ENCODE measurements around the gene RBFOX2. TPM values are rescaled to one million over a fixed set of nuclear protein-coding genes. Genes with fewer than 3 reads are reported as not detected.

Gene RBFOX2
- total RNA-seq, 1 experiment from 2014 or later, result 61.5 TPM

DNA sequence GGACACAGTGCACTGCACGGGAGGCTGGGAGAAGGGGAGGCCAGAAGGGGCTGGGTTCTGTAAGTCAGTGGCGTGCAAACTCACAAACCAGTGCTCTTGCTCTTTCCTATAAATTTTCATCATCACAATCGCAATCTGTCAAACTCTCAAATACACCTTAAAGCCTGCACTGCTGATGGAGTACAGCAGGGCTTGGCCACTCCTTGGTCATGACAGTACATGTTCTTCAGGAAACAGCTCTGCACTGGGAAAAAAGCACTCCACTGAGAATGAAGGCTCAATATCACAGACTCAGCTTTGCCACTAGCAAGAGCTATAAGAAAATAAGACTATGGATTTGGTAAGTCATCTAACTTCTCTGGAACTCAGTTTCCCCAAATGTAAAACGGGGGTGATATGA, 111.0 kb downstream of the RBFOX2 start:
- in situ Hi-C loops (cut with HindIII; ENCODE audit: low pct_unique_long_range_greater_than_20kb, low sequenced_read_pairs), result no loop called here
- no peak for DNase-seq (ENCODE audit: low read depth)

GRCh38 chr22:35915477-35916013, 113.1 kb downstream of the RBFOX2 start:
- no peak for DNase-seq (ENCODE audit: low read depth)
- in situ Hi-C loops (cut with HindIII; ENCODE audit: low pct_unique_long_range_greater_than_20kb, low sequenced_read_pairs), result no loop called here

DNA sequence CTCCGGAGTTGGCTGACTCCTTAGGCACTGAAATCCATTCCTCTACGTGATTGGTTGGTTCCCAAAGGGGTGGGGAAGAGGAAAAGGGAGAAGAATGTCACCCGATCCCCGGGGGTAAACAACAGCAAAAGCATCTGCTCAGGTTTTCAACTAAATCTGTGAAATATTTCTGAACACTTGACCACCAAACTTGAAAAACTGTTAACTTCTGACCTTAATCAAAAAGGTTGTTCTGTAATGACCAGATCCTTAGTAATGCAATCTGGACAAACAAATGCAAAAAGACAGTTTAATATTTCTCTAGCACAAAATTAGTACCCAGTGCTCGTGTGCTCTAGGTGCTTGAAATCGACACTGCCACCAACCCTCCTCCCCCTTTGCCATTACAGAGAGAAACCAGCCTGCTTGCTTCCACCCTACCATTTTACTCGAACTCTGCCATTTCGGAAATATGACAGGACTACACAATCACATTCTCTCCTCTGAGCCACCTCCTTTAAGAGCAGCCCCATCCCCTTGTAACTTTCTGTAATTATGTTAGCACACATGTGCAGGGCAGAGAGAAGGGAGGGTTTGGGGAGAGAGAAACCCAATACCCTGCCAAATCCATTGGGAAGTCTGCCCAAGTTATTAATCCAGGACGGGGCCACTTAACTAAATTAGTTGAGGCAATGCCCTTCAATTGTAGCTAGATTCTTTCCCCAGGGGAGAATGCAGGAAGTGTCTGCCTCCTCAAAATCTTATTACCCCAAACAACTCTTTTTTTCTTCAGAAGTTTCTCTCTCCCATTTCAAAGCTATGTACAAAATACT, 113.8 kb downstream of the RBFOX2 start:
- in situ Hi-C loops (cut with HindIII; ENCODE audit: low pct_unique_long_range_greater_than_20kb, low sequenced_read_pairs), result no loop called here
- DNase-seq (ENCODE audit: low read depth), result peak; percentile 85

- in situ Hi-C loops (cut with HindIII; ENCODE audit: low pct_unique_long_range_greater_than_20kb, low sequenced_read_pairs), result no loop called here
- DNase-seq (ENCODE audit: low read depth), result no peak
These were observed 114.3 kb downstream of the RBFOX2 start for GRCh38 chr22:35914357-35914664.

- DNase-seq (ENCODE audit: low read depth), result no peak
- in situ Hi-C loops (cut with HindIII; ENCODE audit: low pct_unique_long_range_greater_than_20kb, low sequenced_read_pairs), result no loop called here
These were observed 114.7 kb downstream of the RBFOX2 start for GRCh38 chr22:35913925-35914324.

DNA sequence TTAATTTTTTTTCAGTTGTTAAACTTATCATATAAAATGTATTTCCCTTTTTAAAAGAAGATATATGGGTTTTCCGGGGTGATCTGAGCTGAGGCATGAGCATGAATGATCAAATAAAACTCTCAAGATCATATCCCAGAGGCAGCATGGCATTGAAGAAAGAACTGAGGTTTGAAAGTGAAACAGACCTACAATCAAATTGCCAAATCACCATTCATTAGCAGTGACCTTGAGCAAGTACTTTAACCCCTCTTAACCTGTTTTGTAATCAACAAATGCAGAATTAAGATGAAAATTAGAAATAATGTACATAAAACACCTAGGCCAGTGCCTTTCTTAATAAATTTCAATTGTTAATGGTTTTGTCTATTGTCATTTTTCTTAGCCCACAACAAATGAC, 116.0 kb downstream of the RBFOX2 start:
- no peak for DNase-seq (ENCODE audit: low read depth)
- in situ Hi-C loops (cut with HindIII; ENCODE audit: low pct_unique_long_range_greater_than_20kb, low sequenced_read_pairs), result no loop called here

DNA sequence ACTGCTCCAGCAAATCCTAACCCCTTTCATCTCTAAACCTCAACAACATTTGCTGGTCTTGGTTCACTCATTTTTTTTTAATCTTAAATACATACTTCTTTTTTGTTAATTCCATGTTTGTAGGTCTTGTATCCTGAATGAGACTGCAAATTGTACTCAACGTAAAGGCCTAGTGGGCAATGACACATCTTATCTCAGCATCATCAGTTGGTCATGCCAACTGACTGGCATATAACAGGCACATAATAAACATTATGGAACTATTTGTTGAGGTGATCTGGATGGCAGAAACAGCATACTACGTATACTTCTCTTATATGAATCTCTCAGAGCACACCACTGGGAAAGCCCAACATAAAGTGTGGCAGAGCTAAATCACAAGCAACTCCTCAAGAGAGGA, 116.7 kb downstream of the RBFOX2 start:
- in situ Hi-C loops (cut with HindIII; ENCODE audit: low pct_unique_long_range_greater_than_20kb, low sequenced_read_pairs), result no loop called here

GRCh38 chr22:35910926-35911325, 117.7 kb downstream of the RBFOX2 start:
- in situ Hi-C loops (cut with HindIII; ENCODE audit: low pct_unique_long_range_greater_than_20kb, low sequenced_read_pairs), result no loop called here
- DNase-seq (ENCODE audit: low read depth), result no peak

More for the DNA sequence above, 116.7 kb downstream of the RBFOX2 start:
- DNase-seq (ENCODE audit: low read depth), result no peak

DNA sequence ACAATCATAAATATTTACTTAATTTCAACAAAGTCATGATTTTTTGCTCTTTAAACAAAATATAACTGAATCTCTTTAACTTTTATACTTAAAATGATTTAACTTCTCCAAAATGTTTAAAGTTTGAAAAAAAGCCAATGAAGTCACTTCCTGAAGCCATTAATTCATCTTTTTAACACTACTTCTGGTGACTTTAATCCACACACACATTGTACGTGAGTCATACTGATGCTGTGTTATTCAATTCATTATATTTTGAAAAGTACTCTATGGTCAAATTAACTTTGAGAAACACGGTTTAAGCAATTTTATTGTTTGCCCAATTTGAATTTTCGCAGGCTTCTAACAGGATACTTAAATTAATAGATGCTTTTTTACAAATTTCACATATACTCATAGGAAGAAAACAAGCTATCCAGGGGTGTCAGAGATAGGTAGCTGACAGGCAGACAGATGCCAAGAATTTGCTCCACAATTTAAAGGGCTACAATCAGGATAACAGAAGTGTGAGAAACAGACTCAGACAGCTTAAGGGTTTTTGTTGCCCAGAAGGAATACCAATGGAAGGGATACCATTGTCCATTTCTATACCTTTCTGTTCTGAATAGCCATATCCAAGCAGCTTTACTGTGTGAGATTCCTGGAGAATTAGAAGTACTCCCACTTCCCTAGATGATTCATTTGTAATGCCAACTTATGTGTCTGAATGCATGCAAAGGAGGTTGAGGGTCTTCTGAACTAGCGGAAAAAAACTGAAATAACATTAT, 118.4 kb downstream of the RBFOX2 start:
- DNase-seq (ENCODE audit: low read depth), result no peak
- in situ Hi-C loops (cut with HindIII; ENCODE audit: low pct_unique_long_range_greater_than_20kb, low sequenced_read_pairs), result no loop called here

- in situ Hi-C loops (cut with HindIII; ENCODE audit: low pct_unique_long_range_greater_than_20kb, low sequenced_read_pairs), result no loop called here
- DNase-seq (ENCODE audit: low read depth), result no peak
These were observed 122.7 kb downstream of the RBFOX2 start for GRCh38 chr22:35905894-35906293.

DNA sequence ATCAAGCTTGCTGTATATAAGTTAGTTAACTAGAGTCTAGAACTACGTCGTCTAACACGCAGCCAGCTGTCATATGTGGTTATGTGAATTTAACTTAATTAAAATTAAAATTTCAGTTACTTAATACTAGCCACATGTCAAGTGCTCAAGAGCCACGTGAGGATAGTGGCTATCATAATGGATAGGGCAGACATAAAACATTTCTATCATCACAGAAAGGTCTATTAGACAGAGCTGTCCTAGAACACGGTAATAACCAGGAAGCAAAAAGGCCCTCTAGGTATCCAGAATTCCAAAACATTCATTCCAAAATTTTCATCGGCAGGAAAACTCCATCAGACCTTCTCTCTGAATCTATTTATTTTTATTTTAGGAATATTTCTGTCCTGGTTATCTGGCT, 123.9 kb downstream of the RBFOX2 start:
- no peak for DNase-seq (ENCODE audit: low read depth)
- in situ Hi-C loops (cut with HindIII; ENCODE audit: low pct_unique_long_range_greater_than_20kb, low sequenced_read_pairs), result no loop called here

- DNase-seq (ENCODE audit: low read depth), result no peak
- in situ Hi-C loops (cut with HindIII; ENCODE audit: low pct_unique_long_range_greater_than_20kb, low sequenced_read_pairs), result no loop called here
These were observed 124.3 kb downstream of the RBFOX2 start for GRCh38 chr22:35904336-35904692.

GRCh38 chr22:35903571-35904335, 124.9 kb downstream of the RBFOX2 start:
- in situ Hi-C loops (cut with HindIII; ENCODE audit: low pct_unique_long_range_greater_than_20kb, low sequenced_read_pairs), result no loop called here

DNA sequence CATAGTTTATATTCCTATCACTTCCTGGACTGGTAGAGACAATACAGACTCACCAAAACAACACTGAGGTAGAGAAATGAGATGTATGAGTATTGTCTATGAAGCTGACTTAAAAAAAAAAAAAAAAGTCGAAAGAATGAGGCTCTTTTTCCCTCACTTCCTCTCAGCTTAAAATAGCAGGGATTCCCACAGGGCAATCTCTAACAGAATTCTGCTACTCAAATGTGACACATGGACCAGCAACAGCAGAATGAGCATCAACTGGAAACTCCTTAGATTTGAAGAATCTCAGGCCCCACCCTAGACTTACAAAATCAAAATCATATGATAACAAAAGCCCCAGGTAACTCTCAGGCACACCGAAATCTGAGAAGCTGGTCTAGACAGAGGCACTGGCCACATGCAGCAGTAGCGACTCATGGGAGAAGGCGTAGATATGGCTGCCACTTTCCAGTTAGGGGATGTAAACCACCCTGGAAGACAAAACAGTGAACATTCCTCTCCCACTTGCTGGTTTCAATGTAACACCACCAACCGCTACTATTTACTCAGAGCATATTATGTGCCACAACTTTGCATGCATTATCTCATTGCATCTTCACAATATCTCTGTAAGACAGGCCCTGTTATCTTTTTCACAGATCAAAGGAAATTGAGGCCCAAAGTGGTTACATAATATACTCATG, 128.0 kb downstream of the RBFOX2 start:
- in situ Hi-C loops (cut with HindIII; ENCODE audit: low pct_unique_long_range_greater_than_20kb, low sequenced_read_pairs), result no loop called here
- DNase-seq (ENCODE audit: low read depth), result no peak

More at GRCh38 chr22:35903571-35904335, 124.9 kb downstream of the RBFOX2 start:
- no peak for DNase-seq (ENCODE audit: low read depth)

DNA sequence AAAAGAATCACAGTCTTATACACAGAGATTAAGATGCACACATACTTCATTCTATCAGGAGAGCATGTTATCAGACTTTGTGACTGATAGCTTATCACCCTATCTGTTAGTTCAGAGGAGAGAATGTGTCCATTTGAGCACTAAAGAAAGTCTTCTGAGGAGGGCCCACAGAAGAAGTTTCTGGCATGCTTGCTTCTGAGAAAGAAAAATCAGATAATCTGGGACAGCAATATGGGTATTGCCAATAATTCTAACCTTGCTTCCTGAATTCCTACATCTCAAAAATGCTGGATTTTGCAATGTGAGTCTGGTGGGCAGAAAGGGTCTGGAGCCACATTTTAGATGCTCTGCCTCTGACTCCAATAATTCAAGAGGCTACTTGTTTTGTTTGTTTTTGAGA, 128.9 kb downstream of the RBFOX2 start:
- in situ Hi-C loops (cut with HindIII; ENCODE audit: low pct_unique_long_range_greater_than_20kb, low sequenced_read_pairs), result no loop called here
- DNase-seq (ENCODE audit: low read depth), result no peak

DNA sequence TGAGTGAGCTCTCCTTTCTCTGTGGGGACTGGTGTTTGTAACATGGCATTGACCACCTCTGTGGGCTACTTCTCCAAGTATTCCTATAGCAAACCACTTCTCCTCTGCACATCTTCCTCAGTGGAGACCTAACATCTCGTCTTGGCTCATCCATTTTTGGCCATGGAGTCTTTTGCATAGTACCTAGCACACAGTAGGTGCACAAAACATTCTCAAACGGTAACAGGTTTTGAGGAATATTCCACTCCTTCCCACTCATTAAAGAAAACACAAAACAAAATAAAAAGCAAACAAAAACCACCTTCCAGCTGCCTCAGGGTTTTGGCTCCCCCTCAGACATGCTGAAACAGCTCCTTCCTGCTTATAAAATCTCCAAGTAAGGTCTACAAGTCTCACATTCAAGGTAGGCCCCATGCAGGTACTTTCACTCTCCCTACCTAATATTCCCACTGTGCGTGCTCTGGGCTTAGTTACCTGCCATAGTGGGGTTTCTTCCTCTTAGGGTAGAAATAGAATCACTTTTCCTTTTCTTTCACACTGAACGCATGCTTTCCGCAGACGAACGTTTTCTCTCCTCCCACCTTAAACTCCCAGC, 132.4 kb downstream of the RBFOX2 start:
- in situ Hi-C loops (cut with HindIII; ENCODE audit: low pct_unique_long_range_greater_than_20kb, low sequenced_read_pairs), result no loop called here

GRCh38 chr22:35894937-35895708, 133.5 kb downstream of the RBFOX2 start:
- peak; percentile 61 for DNase-seq (ENCODE audit: low read depth)

More for the DNA sequence above, 132.4 kb downstream of the RBFOX2 start:
- DNase-seq (ENCODE audit: low read depth), result no peak

More at GRCh38 chr22:35894937-35895708, 133.5 kb downstream of the RBFOX2 start:
- in situ Hi-C loops (cut with HindIII; ENCODE audit: low pct_unique_long_range_greater_than_20kb, low sequenced_read_pairs), result no loop called here

All from Caki2 (cell line).